OCI-LY3 (cell line): ENCODE data around the gene UNC13B.
"Not testable (repeated sequence)": the region's sequence is repeated elsewhere in the genome, so short reads cannot be mapped to it uniquely, and the experiment has no call there.

Experiments
- H2AFZ ChIP-seq: fragments of 200-600, 300-600 bp; shearing (Covaris generic); 2 replicates; pipeline ENCODE4 v1.6.0; 2014; ENCODE audit warnings: antibody characterized with exemption, low read depth, low read length
- H3K27ac ChIP-seq: fragments of 200-600, 300-600 bp; sonication (generic); 2 replicates; pipeline ENCODE4 v1.5.1; 2014; ENCODE audit warnings: mild to moderate bottlenecking, low read length, moderate library complexity, mixed read lengths
- H3K27me3 ChIP-seq: fragments of 200-600, 300-600 bp; sonication (generic); 2 replicates; pipeline ENCODE4 v1.6.1; 2014; ENCODE audit warnings: low read depth, low read length, mixed read lengths
- H3K36me3 ChIP-seq: fragments of 200-600, 300-600 bp; sonication (generic); replicated peaks from 2 replicates; pipeline ENCODE3; 2014; ENCODE audit warnings: low read depth, low read length, mixed read lengths
- H3K4me1 ChIP-seq: fragments of 300-600, 200-600 bp; sonication (generic); 2 replicates; pipeline ENCODE4 v1.6.1; 2014; ENCODE audit warnings: low read length, mixed read lengths
- H3K4me2 ChIP-seq: fragments of 200-600, 300-600 bp; sonication (generic); 2 replicates; pipeline ENCODE4 v1.6.1; 2014; ENCODE audit warnings: low read length, mixed read lengths
- H3K4me3 ChIP-seq: fragments of 300-600, 200-600 bp; sonication (generic); 2 replicates; pipeline ENCODE4 v1.5.1; 2014; ENCODE audit warnings: antibody characterized with exemption, mild to moderate bottlenecking, low read length, moderate library complexity
- H3K79me2 ChIP-seq: fragments of 300-600, 200-600 bp; shearing (Covaris generic); 2 replicates; pipeline ENCODE4 v1.6.1; 2014; ENCODE audit warnings: mild to moderate bottlenecking, low read length, mixed read lengths
- H3K9ac ChIP-seq: fragments of 300-600, 200-600 bp; shearing (Covaris generic); 2 replicates; pipeline ENCODE4 v1.6.0; 2014; ENCODE audit warnings: mild to moderate bottlenecking, low read length, moderate library complexity
- H3K9me3 ChIP-seq: fragments of 200-600, 300-600 bp; shearing (Covaris generic); 2 replicates; pipeline ENCODE4 v1.6.1; 2014; ENCODE audit warnings: low read length, mixed read lengths; ENCODE audit not compliant: insufficient read depth
- H4K20me1 ChIP-seq: fragments of 200-600, 300-600 bp; sonication (generic); 2 replicates; pipeline ENCODE4 v1.6.1; 2016; ENCODE audit warnings: low read length, mixed read lengths; ENCODE audit not compliant: insufficient read depth
- EZH2phosphoT487 ChIP-seq: fragments of 200-600 bp; shearing (Covaris generic); IDR thresholded peaks from 2 replicates; pipeline ENCODE4 v1.6.1; 2018; ENCODE audit warnings: antibody characterized with exemption, mixed run types, low read depth
- TF ChIP-seq, protein P1 (sequence below): fragments of 200-600, 300-600 bp; sonication (generic); IDR thresholded peaks from 2 replicates; pipeline ENCODE4 v1.5.1; 2014; ENCODE audit warnings: antibody characterized with exemption, low read length, low read depth

The UNC13B gene

DNA sequence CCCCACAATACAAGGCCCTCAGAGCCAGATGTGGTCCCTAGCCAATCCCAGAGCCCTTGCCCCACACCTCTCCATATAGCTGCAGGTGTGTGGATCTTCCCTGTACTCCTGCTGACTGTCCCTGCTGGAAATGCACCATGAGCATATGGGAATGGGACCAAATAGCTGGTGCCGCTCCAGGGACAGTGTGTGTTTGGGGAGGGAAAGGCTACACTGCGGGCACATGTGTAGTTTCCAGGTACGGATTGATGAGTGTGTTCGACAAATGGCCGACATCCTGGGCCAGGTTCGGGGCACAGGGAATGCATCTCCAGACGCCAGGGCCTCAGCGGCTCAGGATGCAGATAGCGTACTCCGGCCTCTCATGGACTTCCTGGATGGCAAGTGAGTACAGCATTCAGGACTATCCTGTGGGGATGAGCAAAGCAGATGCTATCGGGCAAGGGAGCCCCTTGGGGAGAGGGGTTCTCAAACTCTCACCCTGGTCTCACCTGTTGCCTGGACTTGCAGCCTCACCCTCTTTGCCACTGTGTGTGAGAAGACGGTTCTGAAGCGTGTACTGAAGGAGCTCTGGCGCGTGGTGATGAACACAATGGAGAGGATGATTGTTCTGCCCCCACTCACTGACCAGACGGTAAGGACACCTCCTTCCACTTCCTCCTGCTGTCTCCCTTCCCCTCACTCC is 237.0 kb downstream of the UNC13B start:
- Histone ChIP-seq H3K27ac (no peak overlapping the region), H2AFZ (no peak overlapping the region), H3K4me2 (peak overlapping the region; percentile 81; the same call in 1 of the 2 replicates), H3K79me2 (no peaks in the 10 kb centered on the region), H3K9ac (no peak overlapping the region), H3K27me3 (no peaks in the 10 kb centered on the region), H3K4me1 (peaks cover 44% of the 10 kb centered on the region), H3K4me3 (no peak overlapping the region), H3K36me3 (no peaks in the 10 kb centered on the region), H4K20me1 (no peaks in the 10 kb centered on the region), H3K9me3 (no peaks in the 10 kb centered on the region)
- no peak for TF ChIP-seq EZH2phosphoT487
- TF ChIP-seq, protein P1, sequence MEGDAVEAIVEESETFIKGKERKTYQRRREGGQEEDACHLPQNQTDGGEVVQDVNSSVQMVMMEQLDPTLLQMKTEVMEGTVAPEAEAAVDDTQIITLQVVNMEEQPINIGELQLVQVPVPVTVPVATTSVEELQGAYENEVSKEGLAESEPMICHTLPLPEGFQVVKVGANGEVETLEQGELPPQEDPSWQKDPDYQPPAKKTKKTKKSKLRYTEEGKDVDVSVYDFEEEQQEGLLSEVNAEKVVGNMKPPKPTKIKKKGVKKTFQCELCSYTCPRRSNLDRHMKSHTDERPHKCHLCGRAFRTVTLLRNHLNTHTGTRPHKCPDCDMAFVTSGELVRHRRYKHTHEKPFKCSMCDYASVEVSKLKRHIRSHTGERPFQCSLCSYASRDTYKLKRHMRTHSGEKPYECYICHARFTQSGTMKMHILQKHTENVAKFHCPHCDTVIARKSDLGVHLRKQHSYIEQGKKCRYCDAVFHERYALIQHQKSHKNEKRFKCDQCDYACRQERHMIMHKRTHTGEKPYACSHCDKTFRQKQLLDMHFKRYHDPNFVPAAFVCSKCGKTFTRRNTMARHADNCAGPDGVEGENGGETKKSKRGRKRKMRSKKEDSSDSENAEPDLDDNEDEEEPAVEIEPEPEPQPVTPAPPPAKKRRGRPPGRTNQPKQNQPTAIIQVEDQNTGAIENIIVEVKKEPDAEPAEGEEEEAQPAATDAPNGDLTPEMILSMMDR: no peak

DNA sequence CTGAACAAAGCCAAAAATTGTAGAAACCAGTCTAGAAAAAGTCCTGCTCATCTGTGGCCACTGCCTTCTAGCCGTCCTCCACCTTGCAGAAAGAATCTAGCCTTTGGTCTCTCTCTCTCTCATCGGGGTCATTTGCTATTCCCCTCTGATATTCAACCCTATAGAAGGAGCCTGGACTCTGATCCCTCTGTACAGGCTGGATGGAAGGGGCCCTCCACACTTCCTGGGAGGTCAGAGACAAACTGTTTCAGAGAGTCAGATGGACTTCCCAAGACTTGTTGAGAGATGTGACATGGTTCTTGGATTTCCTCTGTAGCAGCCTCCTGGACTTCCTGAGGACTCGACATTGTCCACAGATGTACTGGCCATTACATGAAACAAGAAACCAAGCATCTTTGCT is 243.1 kb downstream of the UNC13B start:
- Histone ChIP-seq H3K27me3 (no peaks in the 10 kb centered on the region), H3K9ac (no peak overlapping the region), H3K4me3 (no peak overlapping the region), H4K20me1 (no peaks in the 10 kb centered on the region), H3K36me3 (no peaks in the 10 kb centered on the region), H3K27ac (no peak overlapping the region), H3K9me3 (no peaks in the 10 kb centered on the region), H3K4me2 (no peak overlapping the region), H2AFZ (no peak overlapping the region), H3K79me2 (no peaks in the 10 kb centered on the region), H3K4me1 (peaks cover 42% of the 10 kb centered on the region)
- TF ChIP-seq, protein P1: no peak
- no peak for TF ChIP-seq EZH2phosphoT487

DNA sequence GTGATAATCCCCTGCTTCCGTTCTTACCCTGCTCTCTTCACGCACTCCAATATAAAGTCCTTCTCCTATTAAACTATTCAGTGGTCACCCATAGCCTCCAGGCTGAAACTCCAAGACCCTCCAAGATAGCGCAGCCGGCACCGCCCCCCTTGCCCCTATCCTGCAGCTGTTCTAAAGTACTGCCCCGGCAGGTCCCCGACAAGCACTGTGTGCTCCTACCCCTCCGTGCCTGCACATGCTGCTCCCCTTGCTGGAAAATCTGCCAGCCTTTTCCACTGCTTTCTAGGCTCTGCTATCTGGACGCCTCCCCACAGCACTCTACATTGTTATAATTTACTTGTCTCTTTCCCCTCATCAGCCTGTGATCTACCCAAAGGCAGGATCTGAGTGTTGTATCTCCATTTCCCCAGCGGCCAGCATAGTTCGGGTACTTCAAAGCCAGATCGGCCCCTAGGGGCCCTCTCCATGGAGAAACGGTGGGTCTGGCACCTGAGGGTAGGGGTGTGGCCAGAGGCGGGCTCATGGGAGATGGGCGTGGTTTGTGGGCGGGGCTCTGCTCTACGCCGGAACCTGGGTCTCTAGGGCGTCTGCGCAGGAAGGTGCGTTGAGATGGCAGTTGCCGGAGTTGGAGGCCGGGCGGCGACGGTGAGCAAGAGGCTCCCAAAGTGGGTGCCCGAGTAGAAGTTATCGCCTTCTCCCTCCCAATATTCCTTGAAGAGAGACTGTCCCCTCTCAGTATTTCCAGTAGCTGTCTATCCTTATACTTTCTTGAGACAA is 244.6 kb downstream of the UNC13B start:
- Histone ChIP-seq H3K79me2 (no peaks in the 10 kb centered on the region), H3K4me1 (peaks cover 32% of the 10 kb centered on the region), H3K4me2 (no peak overlapping the region), H3K27me3 (no peaks in the 10 kb centered on the region), H3K4me3 (no peak overlapping the region), H3K9ac (no peak overlapping the region), H2AFZ (no peak overlapping the region), H4K20me1 (no peaks in the 10 kb centered on the region), H3K27ac (no peak overlapping the region), H3K36me3 (no peaks in the 10 kb centered on the region), H3K9me3 (no peaks in the 10 kb centered on the region)
- TF ChIP-seq, protein P1: no peak
- no peak for TF ChIP-seq EZH2phosphoT487

DNA sequence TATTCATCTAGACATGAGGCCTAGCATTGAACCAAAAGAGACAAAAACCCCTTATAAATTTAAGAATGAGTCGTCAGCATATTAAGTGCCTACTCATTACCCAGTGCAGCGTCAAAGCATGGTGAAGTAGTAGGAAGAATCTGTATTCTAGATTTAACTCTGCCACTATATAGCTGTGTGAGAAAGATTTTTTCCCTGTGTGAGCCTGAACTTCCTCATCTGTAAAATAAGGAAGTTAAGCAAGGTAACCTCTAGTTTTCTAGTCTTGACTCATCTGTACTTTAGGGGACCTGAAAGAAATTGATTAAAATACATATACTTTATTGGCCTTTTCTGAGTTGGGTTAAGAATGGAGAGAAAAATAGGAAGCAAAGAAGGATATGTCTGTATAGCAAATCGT is 246.0 kb downstream of the UNC13B start:
- no peaks in the 10 kb centered on the region for H4K20me1 ChIP-seq
- no peak for TF ChIP-seq EZH2phosphoT487
- TF ChIP-seq, protein P1: no peak
- peak overlapping the region; percentile 47 for H3K4me2 ChIP-seq
- H3K27me3 ChIP-seq: no peaks in the 10 kb centered on the region
- no peaks in the 10 kb centered on the region for H3K79me2 ChIP-seq
- H3K9ac ChIP-seq: no peak overlapping the region
- H3K36me3 ChIP-seq: no peaks in the 10 kb centered on the region
- peak overlapping the region; percentile 59 for H3K27ac ChIP-seq
- peaks cover 24% of the 10 kb centered on the region for H3K4me1 ChIP-seq
- H2AFZ ChIP-seq: no peak overlapping the region
- no peak overlapping the region for H3K4me3 ChIP-seq
- no peaks in the 10 kb centered on the region for H3K9me3 ChIP-seq

DNA sequence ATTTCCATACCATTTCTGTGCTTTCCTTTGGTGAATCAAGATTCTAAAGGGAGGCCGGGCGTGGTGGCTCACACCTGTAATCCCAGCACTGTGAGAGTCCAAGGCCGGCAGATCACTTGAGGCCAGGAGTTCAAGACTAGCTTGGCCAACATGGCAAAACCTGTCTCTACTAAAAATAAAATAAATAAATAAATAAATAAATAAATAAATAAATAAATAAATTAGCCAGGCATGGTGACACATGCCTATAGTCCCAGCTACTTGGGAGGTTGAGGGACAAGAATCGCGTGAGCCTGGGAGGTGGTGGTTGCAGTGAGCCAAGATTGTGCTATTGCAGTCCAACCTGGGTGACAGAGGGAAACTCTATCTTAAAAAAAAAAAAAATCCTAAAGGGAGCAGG is 247.6 kb downstream of the UNC13B start:
- not testable (repeated sequence) for H3K9ac ChIP-seq, H4K20me1 ChIP-seq, H3K79me2 ChIP-seq, H3K4me2 ChIP-seq, H3K27me3 ChIP-seq, H3K9me3 ChIP-seq, H3K36me3 ChIP-seq, H2AFZ ChIP-seq, H3K27ac ChIP-seq, H3K4me3 ChIP-seq
- H3K4me1 ChIP-seq: peaks cover 24% of the 10 kb centered on the region
